8988T (cell line): ENCODE measurements around the gene ORC5.
"Not testable (repeated sequence)": the region's sequence is repeated elsewhere in the genome, so short reads cannot be mapped to it uniquely, and the experiment has no call there.

Source experiments
- DNase-seq: peaks from one replicate; pipeline ENCODE4 v3.0.0; 2011

Gene ORC5

DNA sequence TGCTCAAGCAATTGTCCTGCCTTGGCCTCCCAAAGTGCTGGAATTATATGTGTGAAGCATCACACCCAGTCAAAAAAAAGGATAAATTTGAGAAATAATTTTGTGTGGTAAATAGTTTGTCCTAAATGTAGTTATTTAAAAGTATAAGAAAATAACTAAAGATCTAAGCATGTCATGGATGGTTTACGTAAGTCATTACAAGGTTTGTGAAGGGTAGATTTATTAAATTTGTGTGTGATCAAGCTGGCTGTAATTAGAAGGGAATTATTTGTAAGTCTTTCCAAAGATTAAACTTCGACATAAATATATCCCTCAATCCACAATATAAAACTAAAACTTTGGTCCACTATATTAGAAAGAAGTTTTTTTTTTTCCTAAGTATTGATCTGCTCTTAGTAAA is 28.6 kb downstream of the ORC5 start:
- no peak for DNase-seq

DNA sequence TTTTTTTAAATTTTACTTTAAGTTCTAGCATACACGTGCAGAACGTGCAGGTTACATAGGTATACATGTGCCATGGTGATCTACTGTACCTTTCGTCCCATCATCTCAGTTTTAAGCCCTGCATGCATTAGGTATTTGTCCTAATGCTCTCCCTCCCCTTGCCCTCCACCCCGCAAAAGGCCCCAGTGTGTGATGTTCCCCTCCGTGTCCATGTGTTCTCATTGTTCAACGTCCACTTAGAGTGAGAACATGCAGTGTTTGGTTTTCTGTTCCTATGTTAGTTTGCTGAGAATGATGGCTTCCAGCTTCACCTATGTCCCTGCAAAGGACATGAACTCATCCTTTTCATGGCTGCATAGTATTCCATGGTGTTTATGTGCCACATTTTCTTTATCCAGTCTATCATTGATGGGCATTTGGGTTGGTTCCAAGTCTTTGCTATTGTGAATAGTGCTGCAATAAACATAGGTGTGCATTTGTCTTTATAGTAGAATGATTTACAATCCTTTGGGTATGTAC is 30.2 kb downstream of the ORC5 start:
- DNase-seq: not testable (repeated sequence)

GRCh38 chr7:104176332-104176731 is 31.5 kb downstream of the ORC5 start:
- DNase-seq: no peak

GRCh38 chr7:104175361-104175984 is 32.3 kb downstream of the ORC5 start:
- DNase-seq: no peak

DNA sequence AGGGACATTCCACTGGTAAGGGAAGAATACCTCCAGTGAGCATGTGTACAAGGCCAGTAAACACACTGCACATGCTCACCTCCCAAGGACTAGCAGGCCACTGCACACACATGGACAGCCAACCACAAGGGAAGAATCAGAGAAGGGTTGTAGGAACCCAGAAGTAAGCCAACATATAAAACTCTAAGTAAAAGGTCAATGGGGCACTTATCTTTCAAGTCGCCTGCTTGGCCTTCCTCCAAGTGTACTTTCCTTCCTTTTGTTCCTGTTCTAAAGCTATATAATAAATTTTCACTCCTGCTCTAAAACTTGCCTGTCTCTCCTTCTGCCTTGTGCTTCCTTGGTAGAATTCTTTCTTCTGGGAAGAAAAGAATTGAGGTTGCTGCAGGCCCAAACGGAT is 33.0 kb downstream of the ORC5 start:
- no peak for DNase-seq

- DNase-seq: no peak
Measured at GRCh38 chr7:104162081-104162480, 45.7 kb downstream of the ORC5 start.

DNA sequence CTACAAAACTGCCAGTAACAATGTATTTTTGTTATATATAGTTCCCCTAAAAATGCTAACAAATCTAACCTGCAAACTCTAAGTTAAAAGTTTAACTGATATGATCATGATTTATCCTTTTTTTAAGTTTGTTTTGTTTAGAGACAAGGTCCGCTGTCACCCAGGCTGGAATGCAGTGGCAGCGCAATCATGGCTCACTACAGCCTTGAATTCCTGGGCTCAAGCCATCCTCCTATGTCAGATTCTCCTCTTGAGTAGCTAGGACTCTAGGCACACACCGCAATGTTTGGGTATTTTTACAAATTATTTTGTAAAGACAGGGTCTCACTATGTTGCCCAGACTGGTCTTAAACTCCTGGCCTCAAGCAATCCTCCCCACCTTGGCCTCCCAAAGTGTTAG is 46.6 kb downstream of the ORC5 start:
- DNase-seq: no peak

- no peak for DNase-seq
Measured at GRCh38 chr7:104160375-104160774, 47.4 kb downstream of the ORC5 start.

GRCh38 chr7:104156842-104157277 is 51.0 kb downstream of the ORC5 start:
- DNase-seq: no peak

- no peak for DNase-seq
Measured at GRCh38 chr7:104153287-104153686, 54.5 kb downstream of the ORC5 start.

GRCh38 chr7:104152468-104152867 is 55.3 kb downstream of the ORC5 start:
- no peak for DNase-seq

DNA sequence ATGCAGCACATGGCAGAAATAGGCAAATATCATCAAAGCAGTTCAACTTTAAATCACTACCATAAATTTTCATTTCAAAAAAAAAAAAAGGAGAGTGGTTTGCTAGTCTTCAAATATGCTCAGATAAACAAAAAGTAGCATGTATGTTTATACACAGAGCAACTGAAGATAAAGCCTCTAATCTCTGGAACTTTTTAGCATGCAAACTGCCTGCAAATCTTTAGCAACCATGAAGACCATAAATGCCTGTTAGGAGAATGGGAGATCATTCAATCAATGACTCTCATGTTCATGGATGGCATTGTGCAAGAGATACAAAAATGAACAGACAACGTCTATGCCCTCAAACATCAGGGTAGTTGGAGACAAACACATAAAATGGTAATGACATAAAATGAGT is 57.3 kb downstream of the ORC5 start:
- no peak for DNase-seq

GRCh38 chr7:104149822-104150221 is 58.0 kb downstream of the ORC5 start:
- no peak for DNase-seq

- no peak for DNase-seq
Measured at GRCh38 chr7:104142147-104142546, 65.7 kb downstream of the ORC5 start.

- no peak for DNase-seq
Measured at GRCh38 chr7:104137971-104138370, 69.8 kb downstream of the ORC5 start.

- no peak for DNase-seq
Measured at GRCh38 chr7:104137511-104137910, 70.3 kb downstream of the ORC5 start.

- DNase-seq: no peak
Measured at GRCh38 chr7:104136981-104137380, 70.8 kb downstream of the ORC5 start.

GRCh38 chr7:104136561-104136960 is 71.3 kb downstream of the ORC5 start:
- no peak for DNase-seq

GRCh38 chr7:104135760-104136558 is 71.9 kb downstream of the ORC5 start:
- DNase-seq: no peak

- DNase-seq: no peak
Measured at GRCh38 chr7:104133238-104133637, 74.6 kb downstream of the ORC5 start.

GRCh38 chr7:104130726-104131125 is 77.1 kb downstream of the ORC5 start:
- no peak for DNase-seq

DNA sequence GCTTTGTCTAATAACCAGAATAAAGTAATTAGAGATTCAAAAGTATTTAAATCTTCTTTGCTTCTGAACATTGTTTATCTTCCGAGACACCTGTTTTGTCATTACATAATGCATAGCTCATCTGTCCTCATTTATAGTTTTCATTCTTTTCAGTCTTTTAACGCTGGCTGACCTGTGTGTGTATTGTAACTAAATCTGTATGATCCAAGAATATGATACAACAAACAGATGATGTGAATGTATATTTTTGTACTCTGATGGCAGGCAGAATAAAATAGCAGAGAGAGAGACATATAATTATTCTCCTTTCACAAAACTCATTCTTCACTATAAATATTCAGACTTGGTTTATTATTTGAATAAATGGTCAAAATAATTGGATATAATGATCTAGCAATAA is 80.6 kb downstream of the ORC5 start:
- DNase-seq: no peak

DNA sequence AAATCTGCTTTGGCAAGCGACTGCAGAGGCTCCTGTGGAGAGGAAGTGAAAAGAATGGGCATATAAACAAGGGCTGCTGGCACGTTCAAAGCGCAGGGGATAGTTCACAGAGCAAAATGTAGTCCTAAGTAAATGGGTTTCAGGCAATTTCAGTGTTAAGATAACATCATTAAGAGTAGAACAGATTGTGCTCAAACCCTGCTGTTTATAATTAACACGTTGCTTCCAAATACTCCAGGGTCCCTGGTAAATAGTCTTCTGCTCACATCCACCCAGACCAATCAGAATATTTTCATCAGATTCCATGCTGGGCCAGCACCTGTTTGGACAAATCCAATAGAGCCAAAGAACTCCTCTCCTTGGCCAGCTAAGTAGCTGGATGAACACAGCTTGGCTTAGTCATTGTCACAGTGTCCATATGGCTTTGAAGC is 81.4 kb downstream of the ORC5 start:
- no peak for DNase-seq

DNA sequence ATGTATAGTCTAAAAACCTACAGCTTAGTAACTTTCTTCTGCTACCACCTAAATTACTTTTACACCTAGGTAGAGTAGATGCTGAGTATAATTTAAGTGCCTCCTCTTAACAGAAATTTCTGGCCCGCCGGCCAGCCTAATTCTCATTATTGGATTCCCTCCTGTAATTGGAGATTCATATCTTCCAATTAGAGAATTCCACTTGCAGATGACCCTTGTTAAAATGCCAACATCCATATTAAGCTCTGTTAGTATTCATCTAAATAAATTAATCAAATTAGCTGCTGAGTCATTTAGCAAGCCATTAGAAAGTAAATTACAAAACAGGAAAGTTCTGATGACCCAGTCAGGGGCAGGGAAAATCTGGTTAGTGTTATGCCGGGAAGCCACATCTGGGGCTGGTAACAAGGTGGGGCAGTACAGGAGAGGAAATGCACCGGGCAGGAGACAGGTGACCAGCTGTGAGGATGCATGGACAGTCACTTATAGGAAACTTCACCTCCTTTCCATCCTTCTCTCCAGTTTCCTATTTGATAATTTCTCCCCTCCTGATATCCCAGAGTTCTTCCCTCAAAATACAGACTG is 82.8 kb downstream of the ORC5 start:
- no peak for DNase-seq
